Measurements from ENCODE around the gene CRTC1.

- TF ChIP-seq, protein P1, sequence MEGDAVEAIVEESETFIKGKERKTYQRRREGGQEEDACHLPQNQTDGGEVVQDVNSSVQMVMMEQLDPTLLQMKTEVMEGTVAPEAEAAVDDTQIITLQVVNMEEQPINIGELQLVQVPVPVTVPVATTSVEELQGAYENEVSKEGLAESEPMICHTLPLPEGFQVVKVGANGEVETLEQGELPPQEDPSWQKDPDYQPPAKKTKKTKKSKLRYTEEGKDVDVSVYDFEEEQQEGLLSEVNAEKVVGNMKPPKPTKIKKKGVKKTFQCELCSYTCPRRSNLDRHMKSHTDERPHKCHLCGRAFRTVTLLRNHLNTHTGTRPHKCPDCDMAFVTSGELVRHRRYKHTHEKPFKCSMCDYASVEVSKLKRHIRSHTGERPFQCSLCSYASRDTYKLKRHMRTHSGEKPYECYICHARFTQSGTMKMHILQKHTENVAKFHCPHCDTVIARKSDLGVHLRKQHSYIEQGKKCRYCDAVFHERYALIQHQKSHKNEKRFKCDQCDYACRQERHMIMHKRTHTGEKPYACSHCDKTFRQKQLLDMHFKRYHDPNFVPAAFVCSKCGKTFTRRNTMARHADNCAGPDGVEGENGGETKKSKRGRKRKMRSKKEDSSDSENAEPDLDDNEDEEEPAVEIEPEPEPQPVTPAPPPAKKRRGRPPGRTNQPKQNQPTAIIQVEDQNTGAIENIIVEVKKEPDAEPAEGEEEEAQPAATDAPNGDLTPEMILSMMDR (IDR thresholded peaks at IDR 0.05): no peak
- TF ChIP-seq EP300 (IDR thresholded peaks at IDR 0.05) (no peak), POLR2A (IDR thresholded peaks at IDR 0.05) (no peak), POLR2AphosphoS5 (IDR thresholded peaks at IDR 0.05) (no peak)
Observed at GRCh38 chr19:18704971-18705370, 21.5 kb downstream of the CRTC1 start.

All from gastroesophageal sphincter (tissue), 3 donors.